Hypothalamus (tissue), 51 donors: Measurements from ENCODE around the gene MACF1.
"Not testable (repeated sequence)": the region's sequence is repeated elsewhere in the genome, so short reads cannot be mapped to it uniquely, and the experiment has no call there.

ENCODE experiments used
- DNase-seq, 51 donors: peaks; one replicate each; lab custom pipeline; 2025; lab: John Stamatoyannopoulos, UW

Gene MACF1

DNA sequence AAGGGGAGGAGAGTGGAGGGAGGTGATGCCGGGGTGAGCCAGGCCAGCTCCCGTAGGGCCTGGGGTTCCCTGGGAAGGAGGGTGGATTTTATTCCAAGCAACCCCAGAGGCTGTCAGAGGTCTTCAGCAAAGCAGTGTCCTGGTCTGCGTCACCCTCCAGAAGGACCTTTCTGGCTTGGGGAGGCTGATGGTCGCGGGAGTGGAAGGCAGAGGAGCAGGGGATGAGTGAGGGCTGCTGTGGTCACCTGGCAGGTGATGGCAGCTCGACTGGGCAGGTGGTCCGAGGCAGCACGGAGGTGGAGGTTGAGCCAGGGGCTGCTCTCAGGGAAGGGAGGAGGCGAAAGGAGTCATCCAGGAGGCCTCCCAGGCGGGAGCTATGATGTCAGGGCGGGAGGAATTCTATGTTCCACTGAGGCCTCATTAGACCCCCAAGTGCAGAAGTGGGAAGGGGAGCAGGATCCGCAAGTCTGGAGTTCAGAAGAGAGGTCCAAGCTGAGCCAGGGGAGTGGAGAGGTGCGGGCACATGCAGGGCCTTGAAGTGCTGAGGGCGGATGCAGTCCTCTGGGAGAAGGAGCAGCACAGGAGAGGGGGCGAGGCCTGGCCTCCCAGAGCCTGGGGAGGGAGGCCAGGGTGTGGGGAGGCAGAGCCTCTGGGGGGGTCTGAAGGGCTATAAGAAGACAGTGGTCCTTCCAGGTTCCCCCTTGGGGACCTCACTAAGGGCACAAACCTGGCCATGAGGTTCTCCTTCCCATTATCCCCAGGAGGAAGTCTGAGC is 320.3 kb downstream of the MACF1 start:
- no peak for DNase-seq

DNA sequence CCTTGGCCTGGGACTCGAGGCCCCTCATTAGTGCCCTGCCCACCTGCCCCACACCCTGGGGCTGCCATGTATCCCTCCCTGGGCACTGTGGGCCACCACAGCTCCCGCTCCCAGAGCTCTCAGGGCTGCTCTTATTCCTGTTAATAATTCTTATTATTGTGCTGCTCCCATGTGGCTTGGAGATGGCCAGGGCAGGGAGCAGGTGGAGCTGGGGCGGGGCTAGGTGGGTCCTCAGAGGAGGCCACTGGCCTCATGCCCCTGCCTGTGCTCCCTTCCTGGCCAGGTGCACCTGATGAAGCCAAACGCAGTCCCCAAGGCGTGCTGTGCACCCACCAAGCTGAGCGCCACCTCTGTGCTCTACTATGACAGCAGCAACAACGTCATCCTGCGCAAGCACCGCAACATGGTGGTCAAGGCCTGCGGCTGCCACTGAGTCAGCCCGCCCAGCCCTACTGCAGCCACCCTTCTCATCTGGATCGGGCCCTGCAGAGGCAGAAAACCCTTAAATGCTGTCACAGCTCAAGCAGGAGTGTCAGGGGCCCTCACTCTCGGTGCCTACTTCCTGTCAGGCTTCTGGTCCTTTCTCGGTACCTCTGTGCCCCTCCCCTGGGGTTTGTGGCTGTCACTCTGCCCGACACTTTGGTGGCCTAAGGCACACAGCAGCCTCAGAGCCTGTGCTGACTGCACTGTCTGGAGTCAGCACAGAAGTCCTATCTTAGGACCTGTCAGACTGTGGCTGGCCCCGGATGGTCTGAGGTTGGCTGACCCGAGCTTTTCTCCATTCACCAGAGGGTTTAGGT is 321.1 kb downstream of the MACF1 start:
- no peak for DNase-seq

DNA sequence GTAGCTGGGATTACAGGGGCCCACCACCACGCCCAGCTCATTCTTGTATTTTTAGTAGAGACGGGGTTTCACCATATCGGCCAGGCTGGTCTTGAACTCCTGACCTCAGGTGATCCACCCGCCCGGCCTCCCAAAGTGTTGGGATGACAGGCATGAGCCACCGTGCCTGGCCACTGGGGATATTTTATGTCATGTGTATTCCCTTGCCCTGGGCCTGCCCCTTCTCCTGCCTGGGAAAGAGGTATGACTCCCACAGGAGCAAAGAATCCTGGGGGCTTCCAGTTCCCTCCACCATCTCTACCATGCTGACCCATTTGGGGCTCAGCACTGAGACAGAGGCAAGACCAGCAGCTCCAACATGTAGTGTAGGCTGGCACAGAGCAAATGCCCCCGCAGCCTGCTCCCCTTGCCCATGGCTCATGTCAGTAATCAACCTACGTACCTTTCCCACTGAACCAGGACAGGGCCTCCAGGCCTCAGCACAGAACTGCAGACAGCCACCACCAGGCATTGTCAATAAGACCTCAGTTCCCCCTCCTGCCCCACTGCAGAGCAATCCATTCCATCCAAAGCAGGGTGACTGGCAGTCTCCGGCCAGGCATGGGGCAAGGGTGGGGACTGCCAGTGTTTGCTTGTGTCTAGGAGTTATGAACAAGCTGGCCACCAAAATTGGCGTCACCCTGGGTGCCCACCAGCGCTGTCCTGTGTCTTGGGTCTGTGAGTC is 322.1 kb downstream of the MACF1 start:
- no peak for DNase-seq

DNA sequence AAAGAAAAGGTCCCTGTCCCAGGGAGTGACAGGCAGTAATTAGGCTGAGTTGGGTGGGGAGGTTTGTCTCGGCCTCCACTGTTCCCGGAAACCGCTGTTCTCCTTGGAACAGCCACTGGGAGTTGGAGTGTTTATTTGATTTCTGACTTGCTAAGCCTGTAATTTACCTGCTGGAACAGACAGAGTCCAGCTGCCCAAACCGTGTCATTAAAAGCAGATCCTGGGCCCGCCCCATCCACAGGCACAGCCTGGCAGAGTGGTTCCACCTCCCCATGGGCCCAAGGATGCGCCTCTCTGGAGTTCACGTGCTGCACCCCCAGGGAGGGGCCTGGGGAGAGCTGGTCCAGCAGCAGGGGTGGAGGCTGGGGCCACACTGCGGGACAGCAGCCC is 322.7 kb downstream of the MACF1 start:
- DNase-seq: not testable (repeated sequence)

DNA sequence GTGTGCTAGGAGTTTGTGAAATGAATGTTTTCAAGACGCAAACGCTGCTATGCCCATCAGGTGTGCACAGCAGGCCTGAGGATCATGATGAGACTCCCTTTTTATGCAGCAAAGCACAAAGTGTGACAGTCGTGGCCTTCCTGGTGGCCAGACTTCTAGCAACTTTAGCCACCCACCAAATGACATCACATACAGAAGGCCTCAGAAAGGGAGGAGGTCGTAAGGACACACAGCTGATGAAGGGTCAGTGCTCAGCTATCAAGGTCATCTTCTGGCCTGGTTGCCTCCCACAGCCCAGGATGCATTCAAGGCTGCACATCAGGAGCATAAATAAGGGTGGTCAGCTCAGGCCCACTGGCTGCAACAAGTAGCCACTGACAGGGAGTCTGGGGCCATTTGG is 323.6 kb downstream of the MACF1 start:
- DNase-seq: no peak

DNA sequence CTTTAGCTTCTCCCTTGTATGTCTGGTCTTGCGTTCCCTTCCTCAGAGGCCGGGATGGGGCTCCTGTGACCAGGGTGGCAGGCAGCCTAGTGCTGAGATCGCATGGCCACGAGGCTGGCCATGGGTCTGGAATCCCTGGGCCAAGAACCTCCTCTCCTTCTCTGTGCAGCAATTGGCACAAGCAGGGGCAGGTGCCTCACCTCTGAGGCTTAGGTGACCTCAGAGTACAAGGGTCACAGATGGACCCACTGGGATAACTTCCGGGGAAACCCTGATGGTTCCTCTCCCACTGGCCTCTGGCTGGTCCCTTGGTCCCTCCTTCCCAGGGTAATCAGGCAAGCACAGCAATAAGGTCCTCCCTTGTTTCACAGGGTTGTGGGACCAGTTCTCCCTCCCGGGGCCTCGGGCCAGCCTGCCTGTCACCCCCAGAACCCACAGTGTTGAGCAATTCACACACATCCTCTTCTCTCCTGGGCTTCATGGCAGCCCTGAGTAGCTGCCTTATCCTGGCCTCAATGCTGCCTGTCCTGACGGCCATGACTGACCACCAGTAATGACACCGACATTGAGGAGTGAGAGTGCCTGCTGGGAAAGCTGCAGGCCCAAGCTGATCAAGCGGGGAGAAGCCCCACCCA is 325.5 kb downstream of the MACF1 start:
- DNase-seq: no peak

DNA sequence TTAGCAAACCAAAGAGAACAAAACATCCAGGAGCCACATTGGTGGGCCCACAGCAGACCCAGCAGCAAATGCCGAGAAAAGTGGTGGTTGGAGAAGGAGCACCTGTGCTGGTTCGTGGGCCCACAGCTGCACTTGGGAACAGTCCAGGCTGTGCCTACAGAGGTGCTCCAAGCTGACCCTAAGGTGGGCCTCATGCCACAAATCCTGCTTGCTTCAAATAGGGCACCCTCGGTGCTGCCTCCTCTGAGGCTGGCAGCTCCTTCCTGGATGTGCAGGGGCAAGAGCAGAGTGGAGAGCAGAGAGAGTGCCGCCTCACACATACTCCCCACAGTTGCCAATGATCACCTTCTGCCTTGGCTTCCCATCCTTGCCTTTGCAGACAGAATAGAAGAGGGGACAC is 327.0 kb downstream of the MACF1 start:
- no peak for DNase-seq

DNA sequence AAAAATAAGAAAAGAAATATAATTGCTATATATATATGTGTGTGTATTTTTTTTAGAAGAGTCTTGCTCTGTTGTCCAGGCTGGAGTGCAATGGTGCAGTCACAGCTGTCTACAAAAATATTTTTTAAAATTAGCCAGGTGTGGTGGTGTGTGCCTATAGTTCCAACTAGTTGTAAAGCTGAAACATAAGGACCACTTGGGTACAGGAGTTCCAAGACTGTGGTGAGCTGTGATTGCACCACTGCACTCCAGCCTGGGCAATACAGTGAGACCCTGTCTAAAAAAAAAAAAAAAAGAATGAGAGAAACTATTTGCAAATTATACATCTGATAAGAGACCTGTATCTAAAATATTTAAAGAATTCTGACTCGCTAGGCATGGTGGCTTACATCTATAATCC is 328.9 kb downstream of the MACF1 start:
- no peak for DNase-seq
